AG08396 (cell line): Measurements from ENCODE around the gene FERMT1.

Source experiments
- DNase-seq: peaks from one replicate; pipeline ENCODE4 v3.0.0; 2012; ENCODE audit warnings: low spot score, mixed read lengths

The FERMT1 gene, protein sequence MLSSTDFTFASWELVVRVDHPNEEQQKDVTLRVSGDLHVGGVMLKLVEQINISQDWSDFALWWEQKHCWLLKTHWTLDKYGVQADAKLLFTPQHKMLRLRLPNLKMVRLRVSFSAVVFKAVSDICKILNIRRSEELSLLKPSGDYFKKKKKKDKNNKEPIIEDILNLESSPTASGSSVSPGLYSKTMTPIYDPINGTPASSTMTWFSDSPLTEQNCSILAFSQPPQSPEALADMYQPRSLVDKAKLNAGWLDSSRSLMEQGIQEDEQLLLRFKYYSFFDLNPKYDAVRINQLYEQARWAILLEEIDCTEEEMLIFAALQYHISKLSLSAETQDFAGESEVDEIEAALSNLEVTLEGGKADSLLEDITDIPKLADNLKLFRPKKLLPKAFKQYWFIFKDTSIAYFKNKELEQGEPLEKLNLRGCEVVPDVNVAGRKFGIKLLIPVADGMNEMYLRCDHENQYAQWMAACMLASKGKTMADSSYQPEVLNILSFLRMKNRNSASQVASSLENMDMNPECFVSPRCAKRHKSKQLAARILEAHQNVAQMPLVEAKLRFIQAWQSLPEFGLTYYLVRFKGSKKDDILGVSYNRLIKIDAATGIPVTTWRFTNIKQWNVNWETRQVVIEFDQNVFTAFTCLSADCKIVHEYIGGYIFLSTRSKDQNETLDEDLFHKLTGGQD

DNA sequence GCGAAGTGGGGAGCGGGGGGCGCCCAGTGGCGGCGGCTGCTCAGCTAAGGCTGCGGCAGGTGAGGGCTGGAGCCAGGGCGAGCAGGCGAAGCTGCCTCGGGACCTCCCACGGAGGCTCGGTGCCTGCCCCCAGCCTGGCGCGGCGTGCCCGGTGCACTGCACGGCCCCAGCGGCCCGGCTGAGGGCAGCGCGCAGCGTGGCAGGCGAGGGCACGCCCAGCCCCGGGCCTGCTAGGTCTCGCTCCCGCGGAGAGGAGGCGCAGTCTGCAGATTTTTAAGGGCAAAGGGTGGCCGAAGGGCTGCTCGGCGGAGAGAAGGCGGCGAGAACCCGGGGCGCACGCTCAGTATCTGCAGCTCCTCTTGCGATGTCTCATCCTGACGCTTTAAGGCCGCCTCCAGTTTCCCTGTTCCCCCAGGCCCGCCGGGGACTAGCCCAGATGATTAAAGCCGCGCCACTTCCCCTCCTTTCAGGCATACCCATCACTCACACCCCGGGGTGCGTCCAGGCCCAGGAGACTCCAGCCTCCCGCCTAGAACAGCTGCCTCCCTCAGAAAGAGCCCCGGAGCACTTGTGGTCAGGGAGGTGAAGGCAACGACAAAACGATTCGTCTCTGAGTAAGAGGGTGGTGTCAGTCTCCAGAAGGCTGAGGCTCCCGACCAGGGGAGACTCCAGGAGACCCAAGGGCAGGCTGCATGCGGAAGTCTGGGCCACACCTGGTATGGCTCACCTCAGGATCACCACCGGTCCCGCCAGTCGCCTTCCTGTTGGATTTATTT, at the start of gene FERMT1:
TSS of gene FERMT1 (minus strand) at position 158 of the 776 bp plus-strand sequence. CDS start 3,476 bp downstream, outside the sequence.
- DNase-seq = peak; percentile 88

DNA sequence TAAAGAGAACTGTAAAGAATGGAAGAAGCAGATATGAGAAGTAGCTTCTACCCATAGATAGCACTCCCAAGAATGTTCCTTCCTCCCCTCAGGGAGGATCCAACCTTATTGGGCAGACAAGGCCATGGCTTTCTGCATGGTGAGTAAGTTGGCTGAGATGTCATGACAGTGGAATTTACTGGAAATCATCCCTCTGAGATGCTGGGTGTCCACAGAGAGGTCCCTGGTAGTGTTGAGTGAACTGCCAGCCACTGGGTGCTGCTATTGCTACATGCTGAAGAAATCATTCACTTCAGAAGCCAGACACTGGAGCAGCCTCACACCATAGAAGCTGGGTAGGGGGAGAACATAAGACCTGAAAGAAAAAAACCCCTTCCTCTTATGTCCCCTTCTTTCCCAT, 46.4 kb upstream of the FERMT1 start:
- DNase-seq = peak; percentile 10

DNA sequence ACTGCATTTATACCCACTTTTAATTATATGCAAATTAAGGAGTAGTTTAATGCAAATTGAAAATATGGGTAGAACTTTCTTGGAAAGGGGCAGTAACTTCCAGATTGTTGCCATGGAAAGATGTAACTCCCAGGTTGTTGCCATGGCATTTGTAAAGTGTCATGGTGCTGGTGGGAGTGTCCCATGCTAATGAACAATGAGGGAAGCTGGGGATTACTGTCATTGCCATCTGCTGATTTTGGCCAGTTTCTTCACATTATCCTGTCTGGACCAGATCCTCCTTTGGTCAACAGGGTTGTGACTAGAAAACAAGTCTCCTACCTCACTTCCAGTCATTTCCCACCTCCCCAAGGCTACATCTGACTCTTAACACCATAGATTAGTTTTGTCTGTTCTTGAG, 45.4 kb upstream of the FERMT1 start:
- no peak for DNase-seq

DNA sequence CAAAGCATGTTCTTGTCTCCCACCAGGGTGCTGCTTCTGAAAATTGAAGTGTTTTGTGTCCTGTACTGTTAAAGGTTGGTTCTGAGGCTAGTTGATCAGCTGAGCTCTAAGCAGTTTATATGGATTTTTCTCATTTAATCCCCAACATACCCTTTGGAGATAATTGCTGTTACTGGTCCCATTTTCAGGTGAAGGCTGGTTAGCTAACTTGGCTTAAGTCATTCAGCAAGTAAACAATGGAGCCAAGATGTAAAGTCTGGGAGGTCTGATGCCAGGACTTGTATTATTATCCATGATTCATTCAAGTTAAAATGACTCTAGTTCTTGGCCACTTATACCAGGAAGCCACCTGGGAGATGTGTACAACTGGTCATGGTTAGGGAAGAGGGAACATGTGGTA, 42.5 kb upstream of the FERMT1 start:
- DNase-seq = no peak

DNA sequence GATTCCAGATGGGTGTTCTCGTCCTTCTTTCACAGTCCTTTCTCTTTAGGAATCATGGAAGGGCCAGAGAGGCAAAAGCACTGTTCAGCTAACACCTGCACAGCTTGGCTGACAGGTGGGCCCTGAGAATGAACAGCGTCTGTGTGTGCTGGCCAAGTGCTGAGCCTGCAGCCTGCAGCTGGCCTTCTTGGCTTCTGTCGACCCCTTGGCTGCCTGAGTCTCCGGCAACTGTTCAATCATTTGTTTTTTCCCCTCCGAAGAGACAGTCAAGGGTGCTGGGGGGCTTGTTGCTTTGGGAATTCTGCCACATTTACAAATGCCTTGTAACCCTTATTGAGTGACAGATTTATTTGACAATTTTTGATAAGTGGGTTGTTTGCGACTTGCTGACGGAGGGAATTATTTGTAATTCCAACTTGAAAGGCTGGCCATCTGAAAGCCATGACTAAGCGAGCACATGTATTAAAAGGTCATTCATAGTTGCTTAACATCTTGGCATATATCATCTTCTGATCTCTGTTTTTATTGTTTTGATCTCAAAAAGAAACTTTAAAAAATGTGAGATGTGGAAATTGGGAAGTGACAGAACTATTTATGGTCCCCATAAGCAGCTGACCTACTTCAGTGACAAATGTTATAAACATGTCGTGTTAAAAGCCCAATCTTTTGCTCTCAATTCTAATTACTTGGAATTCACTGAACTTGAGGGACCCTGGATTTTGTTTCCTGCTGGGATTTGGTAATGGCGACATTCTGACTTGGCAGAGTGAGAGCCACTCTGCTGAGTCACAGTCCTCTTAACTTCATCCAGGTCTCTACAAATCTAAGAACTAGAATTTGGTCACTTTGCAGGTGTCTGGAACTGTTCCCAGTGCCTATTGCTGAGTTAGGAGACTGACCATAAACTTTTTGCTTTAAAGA, 41.9 kb upstream of the FERMT1 start:
- no peak for DNase-seq

DNA sequence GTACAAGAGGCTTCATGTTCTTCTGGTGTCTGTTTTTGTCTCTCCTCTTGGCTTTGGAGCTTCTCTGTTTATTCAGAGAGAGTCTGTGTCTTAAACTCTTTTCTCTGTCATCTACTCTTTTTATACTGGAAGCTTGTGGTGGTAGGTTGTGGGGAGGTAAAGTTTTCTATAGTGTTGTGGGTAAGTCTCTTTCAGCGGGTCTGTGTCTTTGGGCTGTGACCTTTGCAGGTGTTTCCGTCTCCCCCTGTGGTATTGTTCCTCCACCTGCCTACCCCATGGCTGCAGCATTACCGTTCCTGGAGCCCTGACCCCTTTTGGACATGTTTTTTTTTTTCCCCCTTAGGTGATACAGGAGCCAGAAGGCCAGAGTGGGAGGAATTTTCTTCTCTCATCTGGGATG, 37.9 kb upstream of the FERMT1 start:
- no peak for DNase-seq

DNA sequence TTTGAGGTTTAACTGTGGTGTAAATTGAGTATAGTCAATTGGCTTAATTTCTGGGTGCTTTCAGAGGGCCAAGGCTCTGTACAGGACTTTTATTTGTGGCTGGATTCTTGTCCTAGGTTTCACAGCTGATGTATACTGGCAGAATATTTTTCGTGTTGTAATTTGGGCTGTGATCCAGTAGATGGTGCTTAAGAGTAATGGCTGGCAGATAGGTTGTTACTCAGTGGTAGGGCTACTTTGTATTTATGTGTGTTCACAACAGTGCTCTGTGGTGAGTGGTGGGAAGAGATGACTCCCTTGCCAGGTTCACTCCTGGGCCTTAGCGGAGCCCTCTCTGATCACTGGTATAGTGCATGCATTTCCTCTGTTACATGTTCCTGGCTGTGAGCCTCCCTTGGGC, 34.5 kb upstream of the FERMT1 start:
- DNase-seq = no peak

DNA sequence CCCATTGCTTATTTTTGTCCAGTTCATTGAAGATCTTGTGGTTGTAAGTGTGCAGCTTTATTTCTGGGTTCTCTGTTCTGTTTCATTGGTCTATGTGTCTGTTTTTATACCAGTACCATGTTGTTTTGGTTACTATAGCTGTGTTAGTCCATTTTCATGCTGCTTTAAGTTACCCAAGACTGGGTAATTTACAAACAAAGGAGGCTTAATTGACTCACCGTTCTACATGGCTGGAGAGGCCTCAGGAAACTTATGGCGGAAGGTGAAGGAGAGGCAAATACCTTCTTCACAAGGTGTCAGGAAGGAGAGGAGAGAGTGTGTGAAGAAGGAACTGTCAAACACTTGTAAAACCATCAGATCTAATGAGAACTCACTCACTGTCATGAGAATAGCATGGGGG, 29.9 kb upstream of the FERMT1 start:
- DNase-seq = no peak

DNA sequence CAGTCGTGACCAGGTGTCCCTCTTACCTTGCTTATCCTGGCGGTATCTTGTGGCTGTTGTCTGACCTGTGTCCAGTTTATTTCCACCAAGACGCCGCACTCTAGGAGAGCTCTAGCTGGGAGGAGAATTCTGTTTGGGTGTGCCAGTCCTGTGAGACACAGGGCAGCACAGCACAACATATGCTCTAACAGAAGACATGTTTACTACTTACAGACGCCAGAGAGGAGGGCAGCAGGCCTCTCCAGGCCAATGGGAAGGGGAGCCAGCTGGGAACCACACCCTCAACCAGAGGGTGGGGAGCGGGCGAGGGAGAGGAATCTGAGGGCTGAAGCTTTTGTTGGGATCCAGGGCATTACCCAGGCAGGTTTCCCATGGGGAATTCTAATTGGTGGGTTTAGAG, 25.2 kb upstream of the FERMT1 start:
- DNase-seq = no peak

DNA sequence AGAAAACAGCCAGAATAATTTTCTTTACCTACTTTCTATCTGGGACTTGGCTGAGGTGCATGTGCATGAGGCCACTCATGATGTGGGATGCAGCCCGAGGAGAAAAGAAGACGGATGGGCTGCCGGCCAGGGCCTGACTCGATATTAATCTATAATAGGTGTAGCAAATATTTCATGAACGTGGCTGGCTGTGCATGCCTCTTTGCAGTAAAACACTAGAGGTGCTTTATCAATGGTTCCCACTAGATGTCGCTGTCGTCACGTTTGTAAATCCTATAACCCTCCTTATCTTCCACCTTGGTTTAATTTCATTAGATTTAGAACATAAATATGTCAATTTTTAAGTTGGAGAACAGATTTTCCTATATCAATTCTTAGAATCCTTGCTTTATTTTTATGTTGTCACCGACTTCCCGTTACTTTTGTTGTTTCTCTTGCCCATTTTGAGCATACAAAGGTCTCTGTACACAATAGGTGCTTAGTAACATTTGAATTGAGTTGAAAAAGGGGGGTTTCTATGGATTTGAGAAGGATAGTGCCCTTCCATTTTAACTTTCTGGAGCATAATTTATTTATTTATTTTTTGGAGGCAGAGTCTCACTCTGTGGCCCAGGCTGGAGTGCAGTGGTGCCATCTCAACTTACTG, 19.6 kb upstream of the FERMT1 start:
- peak; percentile 46 for DNase-seq

DNA sequence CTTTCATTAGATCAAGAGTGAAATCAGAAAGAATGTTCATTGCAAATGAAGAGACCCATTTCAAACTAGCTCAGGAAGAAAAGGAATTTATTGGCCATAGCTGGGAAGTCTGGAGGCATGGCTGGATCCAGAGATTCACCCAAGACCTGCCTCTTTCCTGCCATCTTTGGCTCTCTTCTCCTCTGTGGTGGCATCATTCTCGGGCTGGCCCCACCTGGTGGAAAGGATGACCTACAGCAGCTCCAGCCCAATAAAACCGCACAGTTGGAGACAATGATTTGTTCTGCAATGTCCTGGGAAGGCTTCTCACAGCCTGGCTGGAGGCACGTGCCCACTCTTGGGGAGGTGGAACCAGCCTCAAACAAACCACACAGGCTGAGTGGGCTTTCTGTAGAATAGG, 18.1 kb upstream of the FERMT1 start:
- DNase-seq = no peak

DNA sequence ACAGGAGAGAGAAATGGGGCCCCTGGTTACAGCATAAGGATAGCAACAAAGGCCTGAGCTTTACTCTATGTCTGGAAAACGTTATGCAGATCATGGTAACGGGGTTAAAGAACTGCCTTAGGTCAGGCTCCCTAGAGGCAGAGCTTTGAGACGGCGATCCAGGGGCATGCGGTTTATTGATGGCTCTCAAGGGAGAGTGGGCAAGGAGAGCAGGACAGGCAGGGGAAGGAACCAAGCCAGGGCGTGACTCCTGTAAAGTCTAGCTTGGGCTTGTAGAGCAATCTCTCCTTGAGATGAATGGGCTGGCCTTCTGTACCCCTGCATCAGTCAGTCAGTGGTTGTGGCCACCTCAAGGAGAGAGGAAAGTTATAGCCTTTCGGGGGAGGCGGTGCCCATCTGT, 12.5 kb upstream of the FERMT1 start:
- DNase-seq = no peak

DNA sequence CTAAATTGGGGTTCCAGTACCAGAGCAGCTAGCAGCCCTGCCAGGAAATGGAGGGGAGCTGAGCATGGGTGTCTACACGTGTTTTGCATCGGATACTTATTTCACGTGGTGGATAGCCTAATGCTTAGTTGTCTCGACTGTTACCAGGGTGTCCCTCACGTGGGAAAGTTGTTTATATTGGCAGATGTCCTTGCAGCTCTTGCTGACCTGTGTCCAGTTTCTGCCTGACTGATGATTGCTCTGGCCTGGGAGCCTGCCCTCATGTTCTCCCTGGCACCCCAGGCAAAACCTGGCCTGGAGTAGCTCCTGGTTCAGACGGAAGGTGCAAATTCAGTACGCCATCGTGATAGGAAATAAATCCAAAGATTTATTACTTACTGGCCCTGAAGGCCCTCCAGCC, 11.8 kb upstream of the FERMT1 start:
- no peak for DNase-seq

DNA sequence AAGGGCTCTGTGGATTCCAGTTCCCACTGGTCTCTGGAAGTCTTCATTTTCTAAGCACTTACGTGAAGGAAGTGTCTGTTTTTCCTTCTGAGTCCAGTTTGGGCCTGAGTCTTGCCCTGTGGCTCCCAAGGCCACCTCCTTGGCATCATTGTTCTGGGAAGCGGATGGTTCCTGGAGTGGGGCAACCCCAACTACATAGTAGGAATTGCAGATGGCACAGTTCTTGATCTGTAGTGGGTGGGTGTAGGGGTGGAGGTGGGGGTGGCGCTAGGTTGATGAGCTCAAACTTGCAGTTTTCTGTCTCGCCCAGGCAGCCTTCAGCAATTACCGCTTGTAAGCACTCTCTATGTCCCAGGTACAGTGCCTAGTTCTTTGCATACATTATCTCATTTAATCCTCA, 7.2 kb upstream of the FERMT1 start:
- no peak for DNase-seq

DNA sequence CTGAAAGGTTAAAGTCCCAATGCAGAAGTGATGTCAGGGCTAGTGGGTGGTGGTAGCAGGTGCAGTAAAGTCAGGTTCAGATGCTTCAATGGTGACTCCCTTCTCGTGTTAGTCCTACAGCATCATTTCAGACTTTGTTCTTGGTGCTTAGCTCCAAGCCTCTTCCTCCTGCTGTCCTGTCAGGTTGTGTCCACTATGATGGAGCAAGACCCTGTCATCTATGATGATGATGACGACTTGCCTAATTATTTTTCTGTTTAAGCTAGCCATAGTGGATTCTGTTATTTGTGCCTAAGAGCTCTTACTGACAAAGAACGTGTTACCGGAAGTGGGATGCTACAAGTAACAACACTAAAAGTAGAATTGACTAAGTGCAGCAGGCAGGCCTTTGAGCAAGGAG, 5.0 kb upstream of the FERMT1 start:
- DNase-seq = no peak

DNA sequence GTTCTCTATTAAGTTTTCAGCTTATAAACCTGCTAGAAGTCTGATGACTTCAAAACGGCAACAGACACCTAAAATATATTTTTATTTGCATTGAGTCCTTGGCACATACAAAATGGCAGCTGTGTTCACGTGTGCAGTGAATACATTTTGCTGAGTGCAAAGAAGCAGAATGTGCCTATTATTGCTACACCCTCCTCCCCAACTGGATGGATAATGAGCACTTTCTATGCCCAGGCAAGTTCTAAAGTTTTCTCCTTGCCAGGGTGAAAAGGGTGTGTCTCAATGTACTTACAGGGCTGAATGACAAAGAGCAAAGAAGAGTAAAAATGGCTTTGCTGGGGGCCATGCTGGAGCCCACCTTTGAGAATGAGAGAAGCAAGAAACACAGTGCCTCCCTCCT, 4.0 kb upstream of the FERMT1 start:
- no peak for DNase-seq

DNA sequence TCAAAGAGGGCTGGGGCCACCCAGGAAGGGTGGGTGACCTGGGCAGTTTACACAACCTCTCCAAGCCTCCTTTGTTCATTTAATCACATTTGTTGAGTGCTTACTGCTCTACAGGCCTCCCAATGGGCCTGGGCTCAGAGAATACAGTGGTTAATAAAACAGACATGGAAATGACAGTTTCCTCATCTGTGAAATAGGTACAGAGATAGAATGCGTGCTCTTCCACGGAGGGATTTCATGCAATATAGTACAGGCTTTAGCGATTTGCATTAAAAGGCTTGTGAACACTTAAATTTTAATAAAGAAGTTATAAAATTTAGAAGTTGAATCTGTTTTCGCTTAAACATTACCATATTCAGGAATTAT, 802 bp upstream of the FERMT1 start:
- DNase-seq = no peak

DNA sequence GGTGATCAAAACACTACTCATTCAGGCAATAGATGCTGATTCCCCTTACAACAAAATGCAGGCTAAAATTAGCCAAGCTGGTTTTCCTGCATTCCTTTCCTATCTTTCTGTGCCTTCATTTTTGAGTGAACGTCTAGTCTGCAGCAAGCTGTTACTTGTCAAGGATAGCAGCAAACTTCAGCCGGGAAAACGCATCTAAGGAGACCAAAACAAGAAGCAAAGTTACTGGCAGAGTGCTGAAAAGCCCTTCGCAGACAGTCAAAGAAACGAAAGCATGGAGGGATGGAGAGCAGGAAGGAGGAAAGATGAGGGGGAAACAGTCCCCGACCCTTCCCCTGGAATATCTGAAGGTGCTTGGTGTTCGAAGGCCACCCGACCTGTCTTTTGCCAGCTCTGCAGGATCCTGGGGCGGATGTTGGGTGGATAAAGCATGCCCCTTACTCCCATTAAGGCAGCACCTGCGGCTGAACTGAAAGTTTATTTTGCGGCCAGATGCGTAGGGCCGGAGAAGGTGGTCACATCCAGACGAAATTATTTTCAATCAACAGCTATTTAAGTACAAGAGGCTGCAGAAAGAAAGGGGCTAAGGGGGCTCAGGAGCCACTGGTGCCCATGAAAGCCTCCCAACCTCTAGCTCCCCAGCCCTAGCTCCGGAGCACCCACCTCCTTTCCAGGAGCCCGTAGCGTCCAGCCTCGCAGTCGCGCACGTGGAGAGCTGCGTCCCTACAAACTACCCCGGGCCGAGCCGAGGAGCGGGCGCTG, 538 bp downstream of the FERMT1 start:
- DNase-seq = peak; percentile 29

DNA sequence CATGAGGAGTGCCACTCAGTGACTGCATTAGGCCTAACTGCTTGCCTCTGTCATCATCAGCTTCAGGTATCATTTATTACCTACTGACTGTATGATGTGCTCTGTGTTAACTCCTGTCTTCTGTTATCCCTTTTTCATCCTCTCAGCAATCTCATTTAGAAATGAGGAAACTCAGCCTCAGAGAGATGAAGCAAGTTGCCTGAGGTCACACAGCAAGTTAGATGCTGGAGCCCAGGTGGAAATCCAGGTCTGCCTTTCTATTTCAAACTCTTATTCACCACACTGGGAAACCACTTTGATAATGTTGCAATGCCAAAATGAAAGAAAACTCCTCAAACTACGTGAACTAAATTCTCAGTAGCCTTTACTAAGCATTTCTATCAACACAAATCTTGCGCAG, 1.3 kb downstream of the FERMT1 start:
- no peak for DNase-seq

DNA sequence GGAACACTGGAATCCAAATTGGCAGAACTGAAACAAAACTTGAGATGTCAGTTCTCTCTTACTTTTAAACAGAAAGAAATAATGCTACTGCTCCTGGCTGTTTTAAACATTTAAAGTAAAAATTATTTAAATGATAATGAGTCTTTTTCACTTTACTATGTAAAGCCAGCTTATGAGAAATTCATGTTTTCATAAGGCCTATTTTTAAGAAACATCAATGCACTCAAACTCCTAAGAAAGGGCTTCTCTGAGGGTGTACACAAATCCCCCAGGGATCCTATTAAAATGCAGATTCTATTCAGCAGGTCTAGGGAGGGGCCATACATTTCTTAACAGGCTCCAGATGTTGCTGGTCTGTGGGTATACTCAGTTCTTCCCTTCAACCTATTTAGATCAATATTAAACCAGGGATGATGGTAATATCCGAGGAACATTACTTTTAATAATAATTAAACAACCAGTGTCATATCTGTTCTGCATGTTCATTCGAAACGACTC, 2.3 kb downstream of the FERMT1 start:
- no peak for DNase-seq
